ENCODE data around the gene NOCT.

- TF ChIP-seq CTCF (IDR thresholded peaks at IDR 0.05) (no peak), EZH2 (IDR thresholded peaks at IDR 0.05) (no peak), EZH2phosphoT487 (IDR thresholded peaks at IDR 0.05) (no peak)
Measured at GRCh38 chr4:139024686-139025085, 9.1 kb downstream of the NOCT start.
